SK-N-SH (cell line): Measurements from ENCODE around the gene AVPR2. TPM values are rescaled to one million over a fixed set of nuclear protein-coding genes. Genes with fewer than 3 reads are reported as not detected.

Experiments
- CTCF ChIA-PET: fragments of 300-600, 350-600 bp; formaldehyde crosslinking; extraction: SDS; loops from one replicate; lab custom pipeline; 2021; lab: Yijun Ruan, JAX
- POLR2A ChIA-PET: fragments of 350-600 bp; sonication (Branson Sonifier 250); formaldehyde crosslinking; extraction: SDS; loops from one replicate; lab custom pipeline; 2020; ENCODE audit warnings: antibody characterized with exemption, inconsistent platforms; lab: Yijun Ruan, JAX
- DNase-seq: peaks from one replicate; pipeline ENCODE4 v3.0.0; 2012
- H2AFZ ChIP-seq: fragments of 200-600 bp; sonication (generic); 2 replicates; pipeline ENCODE4 v1.8.1; 2016; ENCODE audit warnings: antibody characterized with exemption, mild to moderate bottlenecking, low read depth
- H3F3A ChIP-seq: fragments of 200-600 bp; sonication (generic); replicated peaks from 2 replicates; pipeline ENCODE3; 2016; ENCODE audit warnings: antibody characterized with exemption, mild to moderate bottlenecking; ENCODE audit not compliant: insufficient read depth
- H3K27ac ChIP-seq, 2 experiments: fragments of 200-500 bp in 1 of 2; fragments of 200-600 bp in 1 of 2; sonication (Bioruptor generic) in 1 of 2; sonication (generic), shearing (Covaris generic) in 1 of 2; 2 replicates each; pipeline versions ENCODE4 v1.5.1 to v1.6.1; 2014 to 2016; ENCODE audit warnings: low read depth in 2 of 2, inconsistent platforms in 1 of 2, low read length in 1 of 2, mild to moderate bottlenecking in 1 of 2, mixed read lengths in 1 of 2
- H3K27me3 ChIP-seq: fragments of 200-600 bp; sonication (generic), shearing (Covaris generic); 2 replicates; pipeline ENCODE4 v1.6.1; 2016; ENCODE audit warnings: mixed run types; ENCODE audit not compliant: insufficient read depth
- H3K36me3 ChIP-seq, 2 experiments: fragments of 200-500 bp in 1 of 2; fragments of 200-600 bp in 1 of 2; sonication (Bioruptor generic) in 1 of 2; sonication (generic) in 1 of 2; replicated peaks in 1 of 2; 2 replicates each; pipeline versions ENCODE3 to v1.5.1; 2014 to 2016; ENCODE audit warnings: low read length in 1 of 2, mild to moderate bottlenecking in 1 of 2; ENCODE audit not compliant: insufficient read depth in 2 of 2, control insufficient read depth in 1 of 2
- H3K4me1 ChIP-seq, 2 experiments: fragments of 200-500 bp in 1 of 2; fragments of 200-600 bp in 1 of 2; sonication (Bioruptor generic) in 1 of 2; sonication (generic), shearing (Covaris generic) in 1 of 2; 2 replicates each; pipeline versions ENCODE4 v1.5.1 to v1.6.1; 2014 to 2016; ENCODE audit warnings: low read depth in 1 of 2, low read length in 1 of 2, mixed run types in 1 of 2; ENCODE audit not compliant: insufficient read depth in 2 of 2, control insufficient read depth in 1 of 2
- H3K4me2 ChIP-seq: fragments of 200-600 bp; sonication (generic), shearing (Covaris generic); 2 replicates; pipeline ENCODE4 v1.6.1; 2017; ENCODE audit warnings: mixed run types
- H3K4me3 ChIP-seq, 2 experiments: fragments of 200-500 bp in 1 of 2; fragments of 200-600 bp in 1 of 2; sonication (Bioruptor generic) in 1 of 2; sonication (generic), shearing (Covaris generic) in 1 of 2; 2 replicates each; pipeline versions ENCODE4 v1.5.1 to v1.8.1; 2014 to 2016; ENCODE audit warnings: low read depth in 2 of 2, inconsistent platforms in 1 of 2, low read length in 1 of 2, mild to moderate bottlenecking in 1 of 2, mixed read lengths in 1 of 2, moderate library complexity in 1 of 2
- H3K79me2 ChIP-seq: fragments of 200-600 bp; sonication (generic); 2 replicates; pipeline ENCODE4 v1.8.1; 2017; ENCODE audit warnings: mild to moderate bottlenecking; ENCODE audit not compliant: insufficient read depth
- H3K9ac ChIP-seq: fragments of 200-600 bp; sonication (generic); 2 replicates; pipeline ENCODE4 v1.6.1; 2017; ENCODE audit warnings: mixed run types
- H3K9me2 ChIP-seq: fragments of 200-600 bp; sonication (generic); 2 replicates; pipeline ENCODE4 v1.6.1; 2017; ENCODE audit warnings: mixed run types
- H3K9me3 ChIP-seq: fragments of 200-600 bp; sonication (generic); 2 replicates; pipeline ENCODE4 v1.6.1; 2017; ENCODE audit warnings: mixed run types, mild to moderate bottlenecking, moderate library complexity
- H4K20me1 ChIP-seq: fragments of 200-600 bp; sonication (generic); 2 replicates; pipeline ENCODE4 v1.6.1; 2017; ENCODE audit warnings: mild to moderate bottlenecking, mixed run types; ENCODE audit not compliant: insufficient read depth
- CHD2 ChIP-seq: fragments of 150-350 bp; IDR thresholded peaks from 2 replicates; pipeline ENCODE4 v1.6.1; 2018; ENCODE audit warnings: low read length; ENCODE audit not compliant: partially characterized antibody
- ELF1 ChIP-seq: IDR thresholded peaks from 2 replicates; pipeline ENCODE4 v1.4.0; 2012
- EP300 ChIP-seq, 2 experiments: IDR thresholded peaks; 2 replicates each; pipeline versions ENCODE4 v1.4.0 to v1.6.1; 2012; ENCODE audit warnings: borderline replicate concordance in 1 of 2, low read depth in 1 of 2, low read length in 1 of 2
- FOSL2 ChIP-seq: IDR thresholded peaks from 2 replicates; pipeline ENCODE4 v1.4.0; 2012; ENCODE audit warnings: low read depth, mild to moderate bottlenecking, moderate library complexity, borderline replicate concordance
- FOXJ3 ChIP-seq: sonication (generic); formaldehyde crosslinking; IDR thresholded peaks from 2 replicates; pipeline ENCODE4 v1.5.1; 2020; ENCODE audit warnings: mild to moderate bottlenecking, missing genetic modification reagents
- GABPA ChIP-seq: IDR thresholded peaks from 2 replicates; pipeline ENCODE4 v1.4.0; 2012; ENCODE audit warnings: low read depth, mild to moderate bottlenecking
- MXI1 ChIP-seq: IDR thresholded peaks from 2 replicates; pipeline ENCODE4 v1.6.1; 2012; ENCODE audit warnings: mild to moderate bottlenecking, low read depth, low read length, improper control_type of control experiment
- NRF1 ChIP-seq: IDR thresholded peaks from 2 replicates; pipeline ENCODE4 v1.6.1; 2012; ENCODE audit warnings: low read depth, mild to moderate bottlenecking, low read length
- POLR2AphosphoS5 ChIP-seq: IDR thresholded peaks from 2 replicates; pipeline ENCODE4 v1.6.1; 2012; ENCODE audit warnings: low read depth, low read length
- RAD21 ChIP-seq: IDR thresholded peaks from 2 replicates; pipeline ENCODE4 v1.6.1; 2012; ENCODE audit warnings: mild to moderate bottlenecking, low read length
- RCOR1 ChIP-seq: fragments of 150-350 bp; IDR thresholded peaks from 2 replicates; pipeline ENCODE4 v1.6.1; 2017; ENCODE audit warnings: antibody characterized with exemption, low read length
- TAF1 ChIP-seq: IDR thresholded peaks from 2 replicates; pipeline ENCODE4 v1.6.1; 2012; ENCODE audit warnings: low read depth, mild to moderate bottlenecking, low read length, moderate library complexity, borderline replicate concordance
- TCF12 ChIP-seq: IDR thresholded peaks from 2 replicates; pipeline ENCODE4 v1.4.0; 2012
- USF2 ChIP-seq: fragments of 150-350 bp; IDR thresholded peaks from 2 replicates; pipeline ENCODE4 v1.6.1; 2017; ENCODE audit warnings: antibody characterized with exemption, low read length, low read depth, borderline replicate concordance
- ZBTB33 ChIP-seq: IDR thresholded peaks from 2 replicates; pipeline ENCODE4 v1.4.0; 2012; ENCODE audit warnings: low read depth, borderline replicate concordance
- WGBS: methylation state at CpG from one replicate; pipeline ENCODE4 v1.1.6; 2017; ENCODE audit warnings: low lambda C conversion rate; 5-methylcytosine and 5-hydroxymethylcytosine counted together
- polyA plus RNA-seq, 3 experiments: library from polyadenylated mRNA; depleted of rRNA; stranded (reverse); fragments of >200 nt; gene quantifications; 2 replicates each; pipeline ENCODE4 v1.2.3, GENCODE V29; 2012
- TF ChIP-seq, protein P1 (sequence below): fragments of 200-600 bp; sonication (generic); IDR thresholded peaks from 2 replicates; pipeline ENCODE4 v1.6.1; 2017; ENCODE audit warnings: antibody characterized with exemption, mild to moderate bottlenecking, moderate library complexity
- TF ChIP-seq, protein P2 (sequence below): IDR thresholded peaks from 2 replicates; pipeline ENCODE4 v1.6.1; 2012; ENCODE audit warnings: mild to moderate bottlenecking, low read depth, low read length, moderate library complexity

Gene AVPR2
- polyA plus RNA-seq, 1 of the 3 experiments (the other 2 are of a cell fraction): not detected

DNA sequence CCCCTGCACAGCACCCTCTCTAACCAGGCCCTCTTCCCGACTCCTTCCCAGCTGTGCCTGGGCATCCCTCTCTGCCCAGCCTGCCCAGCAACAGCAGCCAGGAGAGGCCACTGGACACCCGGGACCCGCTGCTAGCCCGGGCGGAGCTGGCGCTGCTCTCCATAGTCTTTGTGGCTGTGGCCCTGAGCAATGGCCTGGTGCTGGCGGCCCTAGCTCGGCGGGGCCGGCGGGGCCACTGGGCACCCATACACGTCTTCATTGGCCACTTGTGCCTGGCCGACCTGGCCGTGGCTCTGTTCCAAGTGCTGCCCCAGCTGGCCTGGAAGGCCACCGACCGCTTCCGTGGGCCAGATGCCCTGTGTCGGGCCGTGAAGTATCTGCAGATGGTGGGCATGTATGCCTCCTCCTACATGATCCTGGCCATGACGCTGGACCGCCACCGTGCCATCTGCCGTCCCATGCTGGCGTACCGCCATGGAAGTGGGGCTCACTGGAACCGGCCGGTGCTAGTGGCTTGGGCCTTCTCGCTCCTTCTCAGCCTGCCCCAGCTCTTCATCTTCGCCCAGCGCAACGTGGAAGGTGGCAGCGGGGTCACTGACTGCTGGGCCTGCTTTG lies 1.1 kb downstream of the AVPR2 start:
- no peak overlapping the region for H3K4me2 ChIP-seq
- H3K27ac ChIP-seq: no peak overlapping the region
- H3K4me1 ChIP-seq: peaks cover 0 to 33% of the 10 kb centered on the region in 2 experiments; a peak in 1 of 4 replicates
- ChIA-PET POLR2A (no interaction called here), CTCF (interaction anchor here (1.4 to 9.3 kb wide), 2 partner anchors 18 to 41 kb away, joined by 3 to 130 read pairs; partner anchors contain the start of gene ARHGAP4)
- H2AFZ ChIP-seq: no peak overlapping the region
- no peaks in the 10 kb centered on the region for H3F3A ChIP-seq
- H3K36me3 ChIP-seq: no peaks in the 10 kb centered on the region
- no peak overlapping the region for H3K4me3 ChIP-seq
- H3K9me3 ChIP-seq: no peaks in the 10 kb centered on the region
- H3K79me2 ChIP-seq: no peaks in the 10 kb centered on the region
- WGBS: 56% methylated on average over 13 of the region's 32 CpGs
- TF ChIP-seq EP300 (IDR thresholded peaks at IDR 0.05; ENCODE audit: borderline replicate concordance in 1 of 2, low read depth in 1 of 2, low read length in 1 of 2): no peak
- no peak for TF ChIP-seq TCF12
- no peak for TF ChIP-seq USF2
- TF ChIP-seq FOSL2: no peak
- TF ChIP-seq, protein P1, sequence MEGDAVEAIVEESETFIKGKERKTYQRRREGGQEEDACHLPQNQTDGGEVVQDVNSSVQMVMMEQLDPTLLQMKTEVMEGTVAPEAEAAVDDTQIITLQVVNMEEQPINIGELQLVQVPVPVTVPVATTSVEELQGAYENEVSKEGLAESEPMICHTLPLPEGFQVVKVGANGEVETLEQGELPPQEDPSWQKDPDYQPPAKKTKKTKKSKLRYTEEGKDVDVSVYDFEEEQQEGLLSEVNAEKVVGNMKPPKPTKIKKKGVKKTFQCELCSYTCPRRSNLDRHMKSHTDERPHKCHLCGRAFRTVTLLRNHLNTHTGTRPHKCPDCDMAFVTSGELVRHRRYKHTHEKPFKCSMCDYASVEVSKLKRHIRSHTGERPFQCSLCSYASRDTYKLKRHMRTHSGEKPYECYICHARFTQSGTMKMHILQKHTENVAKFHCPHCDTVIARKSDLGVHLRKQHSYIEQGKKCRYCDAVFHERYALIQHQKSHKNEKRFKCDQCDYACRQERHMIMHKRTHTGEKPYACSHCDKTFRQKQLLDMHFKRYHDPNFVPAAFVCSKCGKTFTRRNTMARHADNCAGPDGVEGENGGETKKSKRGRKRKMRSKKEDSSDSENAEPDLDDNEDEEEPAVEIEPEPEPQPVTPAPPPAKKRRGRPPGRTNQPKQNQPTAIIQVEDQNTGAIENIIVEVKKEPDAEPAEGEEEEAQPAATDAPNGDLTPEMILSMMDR: no peak
- no peak for TF ChIP-seq ELF1
- TF ChIP-seq RAD21: no peak
- TF ChIP-seq, protein P2, sequence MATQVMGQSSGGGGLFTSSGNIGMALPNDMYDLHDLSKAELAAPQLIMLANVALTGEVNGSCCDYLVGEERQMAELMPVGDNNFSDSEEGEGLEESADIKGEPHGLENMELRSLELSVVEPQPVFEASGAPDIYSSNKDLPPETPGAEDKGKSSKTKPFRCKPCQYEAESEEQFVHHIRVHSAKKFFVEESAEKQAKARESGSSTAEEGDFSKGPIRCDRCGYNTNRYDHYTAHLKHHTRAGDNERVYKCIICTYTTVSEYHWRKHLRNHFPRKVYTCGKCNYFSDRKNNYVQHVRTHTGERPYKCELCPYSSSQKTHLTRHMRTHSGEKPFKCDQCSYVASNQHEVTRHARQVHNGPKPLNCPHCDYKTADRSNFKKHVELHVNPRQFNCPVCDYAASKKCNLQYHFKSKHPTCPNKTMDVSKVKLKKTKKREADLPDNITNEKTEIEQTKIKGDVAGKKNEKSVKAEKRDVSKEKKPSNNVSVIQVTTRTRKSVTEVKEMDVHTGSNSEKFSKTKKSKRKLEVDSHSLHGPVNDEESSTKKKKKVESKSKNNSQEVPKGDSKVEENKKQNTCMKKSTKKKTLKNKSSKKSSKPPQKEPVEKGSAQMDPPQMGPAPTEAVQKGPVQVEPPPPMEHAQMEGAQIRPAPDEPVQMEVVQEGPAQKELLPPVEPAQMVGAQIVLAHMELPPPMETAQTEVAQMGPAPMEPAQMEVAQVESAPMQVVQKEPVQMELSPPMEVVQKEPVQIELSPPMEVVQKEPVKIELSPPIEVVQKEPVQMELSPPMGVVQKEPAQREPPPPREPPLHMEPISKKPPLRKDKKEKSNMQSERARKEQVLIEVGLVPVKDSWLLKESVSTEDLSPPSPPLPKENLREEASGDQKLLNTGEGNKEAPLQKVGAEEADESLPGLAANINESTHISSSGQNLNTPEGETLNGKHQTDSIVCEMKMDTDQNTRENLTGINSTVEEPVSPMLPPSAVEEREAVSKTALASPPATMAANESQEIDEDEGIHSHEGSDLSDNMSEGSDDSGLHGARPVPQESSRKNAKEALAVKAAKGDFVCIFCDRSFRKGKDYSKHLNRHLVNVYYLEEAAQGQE: no peak
- no peak for TF ChIP-seq MXI1
- TF ChIP-seq GABPA: no peak
- TF ChIP-seq POLR2AphosphoS5: no peak
- TF ChIP-seq NRF1: no peak
- TF ChIP-seq TAF1: no peak
- TF ChIP-seq RCOR1: no peak
- no peak for TF ChIP-seq FOXJ3
- TF ChIP-seq ZBTB33: no peak
- no peak for TF ChIP-seq CHD2
- H3K9ac ChIP-seq: no peak overlapping the region
- peak; percentile 29 for DNase-seq
- no peaks in the 10 kb centered on the region for H4K20me1 ChIP-seq
- H3K27me3 ChIP-seq: peaks cover 45% of the 10 kb centered on the region
- H3K9me2 ChIP-seq: no peaks in the 10 kb centered on the region
